Testis (tissue), 3 donors: ENCODE data around the gene INTS11. TPM values are rescaled to one million over a fixed set of nuclear protein-coding genes. Genes with fewer than 3 reads are reported as not detected.
A peak's percentile ranks its signal among the peaks of the same experiment; 100 is the strongest.

Experiments used
- DNase-seq: peaks from one replicate; pipeline ENCODE4 v3.0.0-alpha.2; 2019
- H3K27ac ChIP-seq, 2 donors: fragments of 200-600 bp; sonication (generic); one replicate each; pipeline ENCODE4 v1.5.1; 2019
- H3K27me3 ChIP-seq: fragments of 200-600 bp; sonication (generic); one replicate; pipeline ENCODE4 v1.5.1; 2019
- H3K36me3 ChIP-seq: fragments of 200-600 bp; sonication (generic); one replicate; pipeline ENCODE4 v1.5.1; 2017; ENCODE audit warnings: low read depth; ENCODE audit errors: missing control alignments
- H3K4me1 ChIP-seq: fragments of 200-600 bp; sonication (generic); one replicate; pipeline ENCODE4 v1.5.1; 2019
- H3K4me3 ChIP-seq, 2 donors: fragments of 200-600 bp; sonication (generic); one replicate each; pipeline ENCODE4 v1.5.1; 2017 to 2019
- H3K9me3 ChIP-seq: fragments of 200-600 bp; sonication (generic); one replicate; pipeline ENCODE4 v1.5.1; 2017
- POLR2A ChIP-seq: fragments of 450-650 bp; IDR thresholded peaks from one replicate; pipeline ENCODE4 v1.6.1; 2017; ENCODE audit warnings: antibody characterized with exemption, mild to moderate bottlenecking, moderate library complexity
- WGBS, 2 donors: methylation state at CpG; one replicate each; pipeline ENCODE4 v1.1.5; 2018; 5-methylcytosine and 5-hydroxymethylcytosine counted together
- intact Hi-C: fragments of 100-400 bp; cut with DNase I; formaldehyde crosslinking; loops from one replicate; pipeline ENCODE4 v1.15.1; 2023; ENCODE audit warnings: low total_unique reads
- polyA plus RNA-seq: library from polyadenylated mRNA; stranded (reverse); fragments of 350-450 nt; fragmentation: Illumina TruSeq; extraction: RNeasy Lipid Tissue Mini Kit (QIAGEN cat#74804); gene quantifications from one replicate; pipeline ENCODE4 v1.2.3, GENCODE V29; 2014; ENCODE audit warnings: low read depth, low replicate concordance; ENCODE audit not compliant: insufficient read depth
- total RNA-seq, 2 donors: library from RNA; depleted of rRNA; stranded (reverse); fragments of >200 nt; gene quantifications; one replicate each; pipeline ENCODE4 v1.2.3, GENCODE V29; 2016
- TF ChIP-seq, protein P1 (sequence below), 3 experiments: fragments of 450-650 bp in 2 of 3; fragments of 200-600 bp in 1 of 3; sonication (generic) in 1 of 3; IDR thresholded peaks; one replicate each; pipeline ENCODE4 v1.5.1; 2016 to 2019; ENCODE audit warnings: antibody characterized with exemption in 3 of 3, mild to moderate bottlenecking in 2 of 3, moderate library complexity in 1 of 3

The INTS11 gene
- total and polyA plus RNA-seq, 3 donors from 2014 or later: 213 to 232 (median 220) TPM

- Histone ChIP-seq H3K27ac (no peak overlapping the region), H3K36me3 (no peaks in the 10 kb centered on the region), H3K4me3 (no peak overlapping the region), H3K9me3 (no peaks in the 10 kb centered on the region), H3K4me1 (peaks cover 11% of the 10 kb centered on the region), H3K27me3 (no peaks in the 10 kb centered on the region)
- 80 to 90% methylated on average over 3 of the region's 3 CpGs for WGBS, 2 donors
- DNase-seq: no peak
- TF ChIP-seq, protein P1, sequence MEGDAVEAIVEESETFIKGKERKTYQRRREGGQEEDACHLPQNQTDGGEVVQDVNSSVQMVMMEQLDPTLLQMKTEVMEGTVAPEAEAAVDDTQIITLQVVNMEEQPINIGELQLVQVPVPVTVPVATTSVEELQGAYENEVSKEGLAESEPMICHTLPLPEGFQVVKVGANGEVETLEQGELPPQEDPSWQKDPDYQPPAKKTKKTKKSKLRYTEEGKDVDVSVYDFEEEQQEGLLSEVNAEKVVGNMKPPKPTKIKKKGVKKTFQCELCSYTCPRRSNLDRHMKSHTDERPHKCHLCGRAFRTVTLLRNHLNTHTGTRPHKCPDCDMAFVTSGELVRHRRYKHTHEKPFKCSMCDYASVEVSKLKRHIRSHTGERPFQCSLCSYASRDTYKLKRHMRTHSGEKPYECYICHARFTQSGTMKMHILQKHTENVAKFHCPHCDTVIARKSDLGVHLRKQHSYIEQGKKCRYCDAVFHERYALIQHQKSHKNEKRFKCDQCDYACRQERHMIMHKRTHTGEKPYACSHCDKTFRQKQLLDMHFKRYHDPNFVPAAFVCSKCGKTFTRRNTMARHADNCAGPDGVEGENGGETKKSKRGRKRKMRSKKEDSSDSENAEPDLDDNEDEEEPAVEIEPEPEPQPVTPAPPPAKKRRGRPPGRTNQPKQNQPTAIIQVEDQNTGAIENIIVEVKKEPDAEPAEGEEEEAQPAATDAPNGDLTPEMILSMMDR (IDR thresholded peaks at IDR 0.05): no peak
- no peak for TF ChIP-seq POLR2A
- intact Hi-C loops: no loop called here
Measured at GRCh38 chr1:1366699-1367066, 42.2 kb upstream of the INTS11 start.

DNA sequence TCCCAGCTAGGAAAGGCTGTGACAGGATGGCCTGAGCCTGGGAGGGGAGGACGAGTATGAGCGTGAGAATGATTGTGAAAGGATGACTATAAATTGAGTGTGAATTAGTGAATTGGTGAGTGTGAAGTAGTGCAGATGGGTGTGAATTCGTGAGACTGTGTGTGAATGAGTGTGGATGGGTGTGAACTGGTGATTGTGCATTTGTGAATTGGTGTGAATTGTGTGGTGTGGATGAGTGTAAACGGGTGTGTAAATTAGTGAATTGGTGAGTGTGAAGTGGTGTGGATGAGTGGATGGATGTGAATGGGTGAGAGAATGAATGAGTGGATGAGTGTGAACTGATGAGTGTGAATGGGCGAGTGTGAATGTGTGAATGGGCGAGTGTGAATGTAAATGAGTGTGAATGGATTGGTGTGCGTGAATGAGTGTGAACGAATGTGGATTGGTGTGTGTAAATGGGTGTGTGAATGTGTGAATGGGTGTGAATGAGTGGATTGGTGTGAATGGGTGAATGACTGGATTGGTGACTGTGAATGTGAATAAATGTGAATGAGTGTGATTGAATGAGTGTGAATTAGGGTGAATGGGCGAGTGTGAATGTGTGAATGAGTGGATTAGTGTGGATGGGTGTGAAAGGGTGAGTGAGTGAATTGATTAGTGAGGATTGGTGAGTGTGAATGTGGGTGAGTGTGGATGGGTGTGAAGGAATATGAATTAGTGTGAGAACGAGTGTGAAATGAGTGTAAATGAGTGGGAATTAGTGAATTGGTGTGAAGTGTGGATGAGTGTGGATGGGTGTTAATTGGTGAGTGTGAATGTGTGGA lies 41.6 kb upstream of the INTS11 start:
- DNase-seq: no peak
- Histone ChIP-seq H3K27me3 (no peaks in the 10 kb centered on the region), H3K4me3 (no peak overlapping the region), H3K27ac (no peak overlapping the region), H3K9me3 (no peaks in the 10 kb centered on the region), H3K4me1 (peaks cover 11% of the 10 kb centered on the region), H3K36me3 (no peaks in the 10 kb centered on the region)
- TF ChIP-seq, protein P1 (IDR thresholded peaks at IDR 0.05): no peak
- TF ChIP-seq POLR2A: no peak
- 61 to 68% methylated on average over 10 of the region's 10 CpGs for WGBS, 2 donors
- intact Hi-C loops: no loop called here

GRCh38 chr1:1364266-1364665 lies 39.8 kb upstream of the INTS11 start:
- intact Hi-C loops: no loop called here
- H3K27me3 ChIP-seq: no peaks in the 10 kb centered on the region
- no peak for DNase-seq
- TF ChIP-seq POLR2A: no peak
- peaks cover 23% of the 10 kb centered on the region for H3K4me1 ChIP-seq
- no peak overlapping the region for H3K4me3 ChIP-seq
- WGBS, 2 donors: 82 to 87% methylated on average over 14 of the region's 14 CpGs
- no peaks in the 10 kb centered on the region for H3K9me3 ChIP-seq
- H3K27ac ChIP-seq: no peak overlapping the region
- no peaks in the 10 kb centered on the region for H3K36me3 ChIP-seq

GRCh38 chr1:1361982-1362423 lies 37.5 kb upstream of the INTS11 start:
- intact Hi-C loops: no loop called here
- peak; percentile 66 for DNase-seq
- no peak for TF ChIP-seq POLR2A
- TF ChIP-seq, protein P1 (IDR thresholded peaks at IDR 0.05): no peak
- Histone ChIP-seq H3K4me3 (no peak overlapping the region), H3K27ac (peak overlapping the region; percentile 23 to 68), H3K27me3 (no peaks in the 10 kb centered on the region), H3K9me3 (no peaks in the 10 kb centered on the region), H3K36me3 (no peaks in the 10 kb centered on the region), H3K4me1 (peaks cover 30% of the 10 kb centered on the region)
- WGBS, 2 donors: 24 to 34% methylated on average over 11 to 13 of the region's 13 CpGs

DNA sequence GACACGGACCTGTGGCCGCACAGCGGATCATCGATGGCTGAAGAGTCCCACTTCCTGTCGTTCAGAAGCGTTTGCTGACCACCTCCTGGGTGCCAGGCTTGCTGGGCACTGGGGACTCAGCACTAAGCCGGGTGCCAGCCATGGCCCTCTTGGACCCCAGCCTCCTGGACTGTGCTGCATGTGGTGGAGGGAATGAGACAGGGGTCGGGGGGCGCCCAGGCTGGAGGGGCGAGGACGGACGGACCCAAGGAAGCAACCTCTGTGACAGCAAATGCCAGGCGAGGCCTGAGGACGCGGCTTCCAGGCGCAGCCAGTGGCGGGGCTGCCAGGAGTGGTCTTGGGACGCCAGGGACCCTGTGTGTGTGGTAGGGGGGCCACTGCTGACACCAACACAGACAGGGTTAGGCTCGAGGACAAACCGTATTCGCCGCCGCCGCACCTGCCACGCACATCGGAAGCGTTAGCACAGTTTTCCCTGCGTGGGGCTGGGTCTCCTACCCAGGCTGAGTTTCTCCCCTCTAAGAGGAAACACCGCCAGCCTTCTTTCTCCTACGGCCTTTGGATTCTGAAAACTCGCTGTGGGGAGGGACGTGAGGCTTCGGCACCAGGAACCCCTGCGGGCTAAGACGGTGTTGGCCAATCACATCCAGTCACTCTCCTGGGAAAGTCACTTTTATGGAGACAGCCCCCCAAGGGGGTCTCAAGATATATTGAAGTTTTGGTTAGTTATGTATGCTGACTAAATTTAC lies 36.9 kb upstream of the INTS11 start:
- intact Hi-C loops: no loop called here
- no peaks in the 10 kb centered on the region for H3K36me3 ChIP-seq
- H3K9me3 ChIP-seq: no peaks in the 10 kb centered on the region
- H3K27ac ChIP-seq: peak overlapping the region; percentile 23 to 68
- peaks cover 30% of the 10 kb centered on the region for H3K4me1 ChIP-seq
- TF ChIP-seq, protein P1 (IDR thresholded peaks at IDR 0.05): no peak
- no peak for TF ChIP-seq POLR2A
- no peak for DNase-seq
- 82 to 84% methylated on average over 33 to 34 of the region's 35 CpGs for WGBS, 2 donors
- no peak overlapping the region for H3K4me3 ChIP-seq
- H3K27me3 ChIP-seq: no peaks in the 10 kb centered on the region
